Measurements from ENCODE around the gene CDKAL1. TPM values are rescaled to one million over a fixed set of nuclear protein-coding genes. Genes with fewer than 3 reads are reported as not detected.

CDKAL1 gene
- total RNA-seq, 4 donors from 2014 or later = 10.3 to 11.2 (median 10.5) TPM

- TF ChIP-seq CTCF (IDR thresholded peaks at IDR 0.05) = no peak
- TF ChIP-seq POLR2AphosphoS5 (IDR thresholded peaks at IDR 0.05) = no peak
- no peak for TF ChIP-seq EP300 (IDR thresholded peaks at IDR 0.05)
- no peak for TF ChIP-seq POLR2A (IDR thresholded peaks at IDR 0.05; ENCODE audit: low read depth)
- 78% methylated on average over 3 of the region's 3 CpGs for WGBS
- DNase-seq (ENCODE audit: extremely low spot score) = no peak
- Histone ChIP-seq H3K4me3 (no peak overlapping the region), H3K36me3 (no peaks in the 10 kb centered on the region), H3K9me3 (no peaks in the 10 kb centered on the region), H3K27me3 (no peaks in the 10 kb centered on the region), H3K4me1 (no peaks in the 10 kb centered on the region), H3K27ac (replicated peaks in 1 of 4) (no peak overlapping the region)
- intact Hi-C loops (cut with DNase I) = no loop called here
These were observed 396.8 kb downstream of the CDKAL1 start for GRCh38 chr6:20931093-20931492.

- Histone ChIP-seq H3K4me3 (no peak overlapping the region), H3K27me3 (no peaks in the 10 kb centered on the region), H3K27ac (replicated peaks in 1 of 4) (no peak overlapping the region), H3K9me3 (no peaks in the 10 kb centered on the region), H3K4me1 (no peaks in the 10 kb centered on the region), H3K36me3 (no peaks in the 10 kb centered on the region)
- DNase-seq (ENCODE audit: extremely low spot score) = no peak
- intact Hi-C loops (cut with DNase I) = no loop called here
- TF ChIP-seq POLR2A (IDR thresholded peaks at IDR 0.05; ENCODE audit: low read depth) (no peak), EP300 (IDR thresholded peaks at IDR 0.05) (no peak), POLR2AphosphoS5 (IDR thresholded peaks at IDR 0.05) (no peak), CTCF (IDR thresholded peaks at IDR 0.05) (no peak)
- WGBS = 96% methylated on average over 6 of the region's 6 CpGs
These were observed 397.5 kb downstream of the CDKAL1 start for GRCh38 chr6:20931772-20932171.

- 91% methylated on average over 5 of the region's 5 CpGs for whole genome bisulfite sequencing
- no peak for DNase-seq (ENCODE audit: extremely low spot score)
- no peak overlapping the region for H3K27ac ChIP-seq (replicated peaks in 1 of 4)
- no peak overlapping the region for H3K4me3 ChIP-seq
- no peaks in the 10 kb centered on the region for H3K27me3 ChIP-seq
- TF ChIP-seq EP300 (IDR thresholded peaks at IDR 0.05) (no peak), POLR2AphosphoS5 (IDR thresholded peaks at IDR 0.05) (no peak), CTCF (IDR thresholded peaks at IDR 0.05) (no peak), POLR2A (IDR thresholded peaks at IDR 0.05; ENCODE audit: low read depth) (no peak)
- H3K36me3 ChIP-seq = no peaks in the 10 kb centered on the region
- no peaks in the 10 kb centered on the region for H3K4me1 ChIP-seq
- H3K9me3 ChIP-seq = no peaks in the 10 kb centered on the region
- intact Hi-C loops (cut with DNase I) = no loop called here
These were observed 398.0 kb downstream of the CDKAL1 start for GRCh38 chr6:20932284-20932683.

GRCh38 chr6:20933057-20933788, 399.0 kb downstream of the CDKAL1 start:
- no peak overlapping the region for H3K27ac ChIP-seq (replicated peaks in 1 of 4)
- intact Hi-C loops (cut with DNase I) = no loop called here

More at GRCh38 chr6:20933057-20933788, 399.0 kb downstream of the CDKAL1 start:
- H3K4me1 ChIP-seq = no peaks in the 10 kb centered on the region
- 86% methylated on average over 2 of the region's 2 CpGs for WGBS
- DNase-seq (ENCODE audit: extremely low spot score) = no peak
- H3K36me3 ChIP-seq = no peaks in the 10 kb centered on the region
- H3K4me3 ChIP-seq = no peak overlapping the region
- no peaks in the 10 kb centered on the region for H3K9me3 ChIP-seq
- no peaks in the 10 kb centered on the region for H3K27me3 ChIP-seq
- TF ChIP-seq CTCF (IDR thresholded peaks at IDR 0.05) (no peak), POLR2AphosphoS5 (IDR thresholded peaks at IDR 0.05) (no peak), POLR2A (IDR thresholded peaks at IDR 0.05; ENCODE audit: low read depth) (no peak), EP300 (IDR thresholded peaks at IDR 0.05) (no peak)

All from esophagus muscularis mucosa (tissue), 4 donors.